22Rv1 (cell line): ENCODE results near the gene TRIB2.

Source experiments
- ZFX ChIP-seq: fragments of 450-650 bp; IDR thresholded peaks from 2 replicates; pipeline ENCODE4 v1.6.1; 2017; ENCODE audit warnings: antibody characterized with exemption, borderline replicate concordance
- TF ChIP-seq, protein P1 (sequence below): fragments of 450-650 bp; IDR thresholded peaks from 2 replicates; pipeline ENCODE4 v1.5.1; 2017; ENCODE audit warnings: mild to moderate bottlenecking

DNA sequence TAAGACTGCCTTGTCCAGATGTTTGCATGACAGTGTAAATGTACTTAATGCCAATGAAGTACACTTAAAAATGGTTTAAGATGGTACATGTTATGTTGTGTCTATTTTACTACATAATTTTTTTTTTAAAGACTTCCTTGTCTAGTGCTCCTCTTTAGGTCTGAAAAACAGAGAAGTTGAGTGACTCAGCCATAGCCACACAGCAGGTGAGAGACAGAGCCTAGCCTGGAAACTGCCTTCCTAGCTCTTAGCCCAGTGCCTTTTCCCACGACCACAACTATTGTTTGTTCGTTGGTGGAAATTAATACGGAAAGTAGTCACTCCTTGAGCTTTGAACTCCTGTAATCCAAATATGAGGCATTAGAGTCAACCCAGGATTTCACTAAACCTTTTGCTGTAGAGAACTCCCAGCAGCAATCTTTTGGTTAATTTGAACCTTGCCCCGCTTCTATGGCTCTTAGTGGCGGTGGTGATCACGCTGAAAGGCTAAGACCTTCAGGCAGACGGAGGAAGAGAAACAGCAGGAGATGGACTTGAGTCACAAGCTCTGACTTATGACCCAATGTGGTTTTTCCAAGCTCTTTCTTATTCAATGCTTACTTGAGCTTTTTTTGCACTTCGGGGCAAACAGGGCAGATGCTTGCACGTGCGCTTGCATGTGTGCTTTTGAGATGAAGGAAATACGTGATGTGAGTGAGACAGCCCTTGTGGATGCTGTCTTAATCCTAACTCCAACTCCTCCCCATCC lies 21.2 kb downstream of the TRIB2 start:
- TF ChIP-seq, protein P1, sequence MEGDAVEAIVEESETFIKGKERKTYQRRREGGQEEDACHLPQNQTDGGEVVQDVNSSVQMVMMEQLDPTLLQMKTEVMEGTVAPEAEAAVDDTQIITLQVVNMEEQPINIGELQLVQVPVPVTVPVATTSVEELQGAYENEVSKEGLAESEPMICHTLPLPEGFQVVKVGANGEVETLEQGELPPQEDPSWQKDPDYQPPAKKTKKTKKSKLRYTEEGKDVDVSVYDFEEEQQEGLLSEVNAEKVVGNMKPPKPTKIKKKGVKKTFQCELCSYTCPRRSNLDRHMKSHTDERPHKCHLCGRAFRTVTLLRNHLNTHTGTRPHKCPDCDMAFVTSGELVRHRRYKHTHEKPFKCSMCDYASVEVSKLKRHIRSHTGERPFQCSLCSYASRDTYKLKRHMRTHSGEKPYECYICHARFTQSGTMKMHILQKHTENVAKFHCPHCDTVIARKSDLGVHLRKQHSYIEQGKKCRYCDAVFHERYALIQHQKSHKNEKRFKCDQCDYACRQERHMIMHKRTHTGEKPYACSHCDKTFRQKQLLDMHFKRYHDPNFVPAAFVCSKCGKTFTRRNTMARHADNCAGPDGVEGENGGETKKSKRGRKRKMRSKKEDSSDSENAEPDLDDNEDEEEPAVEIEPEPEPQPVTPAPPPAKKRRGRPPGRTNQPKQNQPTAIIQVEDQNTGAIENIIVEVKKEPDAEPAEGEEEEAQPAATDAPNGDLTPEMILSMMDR, result no peak
- no peak for TF ChIP-seq ZFX
